BJ (cell line): ENCODE results near the gene LAMA1. TPM values are rescaled to one million over a fixed set of nuclear protein-coding genes. Genes with fewer than 3 reads are reported as not detected.

Experiments used
- CTCF ChIA-PET: fragments of 350-600 bp; formaldehyde crosslinking; extraction: SDS; loops from one replicate; lab custom pipeline; 2021; ENCODE audit warnings: antibody characterized with exemption, inconsistent platforms; lab: Yijun Ruan, JAX
- POLR2A ChIA-PET: fragments of 300-600 bp; sonication (Branson Sonifier 250); formaldehyde crosslinking; extraction: SDS; loops from one replicate; lab custom pipeline; 2021; ENCODE audit warnings: antibody characterized with exemption; lab: Charles Lee
- DNase-seq: peaks from one replicate; pipeline ENCODE4 v3.0.0-alpha.2; 2011; ENCODE audit warnings: low read depth
- H3K27me3 ChIP-seq: 2 replicates; pipeline ENCODE4 v1.6.0; 2011; ENCODE audit warnings: low read length; ENCODE audit not compliant: control insufficient read depth, insufficient read depth
- H3K36me3 ChIP-seq: 2 replicates; pipeline ENCODE4 v1.5.1; 2011; ENCODE audit warnings: low read length; ENCODE audit not compliant: control insufficient read depth, insufficient read depth
- H3K4me3 ChIP-seq: 2 replicates; pipeline ENCODE4 v1.5.1; 2011; ENCODE audit warnings: low read depth, mild to moderate bottlenecking, control low read depth, low read length
- polyA plus RNA-seq: library from polyadenylated mRNA; depleted of rRNA; stranded (reverse); fragments of >200 nt; gene quantifications from 2 replicates; pipeline ENCODE4 v1.2.3, GENCODE V29; 2011
- TF ChIP-seq, protein P1 (sequence below): IDR thresholded peaks from 2 replicates; pipeline ENCODE4 v1.5.1; 2011; ENCODE audit warnings: low read depth, mild to moderate bottlenecking, control low read depth, inconsistent platforms, low read length, moderate library complexity; ENCODE audit not compliant: insufficient read depth

Gene LAMA1
- polyA plus RNA-seq, 1 experiment: 3.4 TPM

- Histone ChIP-seq H3K36me3 (0 out of 2 replicates have a peak, but pooled peaks cover 1% of the 10 kb centered on the region), H3K4me3 (no peak overlapping the region), H3K27me3 (no peaks in the 10 kb centered on the region)
- TF ChIP-seq, protein P1, sequence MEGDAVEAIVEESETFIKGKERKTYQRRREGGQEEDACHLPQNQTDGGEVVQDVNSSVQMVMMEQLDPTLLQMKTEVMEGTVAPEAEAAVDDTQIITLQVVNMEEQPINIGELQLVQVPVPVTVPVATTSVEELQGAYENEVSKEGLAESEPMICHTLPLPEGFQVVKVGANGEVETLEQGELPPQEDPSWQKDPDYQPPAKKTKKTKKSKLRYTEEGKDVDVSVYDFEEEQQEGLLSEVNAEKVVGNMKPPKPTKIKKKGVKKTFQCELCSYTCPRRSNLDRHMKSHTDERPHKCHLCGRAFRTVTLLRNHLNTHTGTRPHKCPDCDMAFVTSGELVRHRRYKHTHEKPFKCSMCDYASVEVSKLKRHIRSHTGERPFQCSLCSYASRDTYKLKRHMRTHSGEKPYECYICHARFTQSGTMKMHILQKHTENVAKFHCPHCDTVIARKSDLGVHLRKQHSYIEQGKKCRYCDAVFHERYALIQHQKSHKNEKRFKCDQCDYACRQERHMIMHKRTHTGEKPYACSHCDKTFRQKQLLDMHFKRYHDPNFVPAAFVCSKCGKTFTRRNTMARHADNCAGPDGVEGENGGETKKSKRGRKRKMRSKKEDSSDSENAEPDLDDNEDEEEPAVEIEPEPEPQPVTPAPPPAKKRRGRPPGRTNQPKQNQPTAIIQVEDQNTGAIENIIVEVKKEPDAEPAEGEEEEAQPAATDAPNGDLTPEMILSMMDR: no peak
- ChIA-PET CTCF (interaction anchor here (1.1 kb wide), 1 partner anchor 57 kb away, joined by 3 read pairs; no protein-coding TSS in a partner anchor), POLR2A (no interaction called here)
- DNase-seq: no peak
Measured at GRCh38 chr18:6976935-6977334, 140.7 kb downstream of the LAMA1 start.

DNA sequence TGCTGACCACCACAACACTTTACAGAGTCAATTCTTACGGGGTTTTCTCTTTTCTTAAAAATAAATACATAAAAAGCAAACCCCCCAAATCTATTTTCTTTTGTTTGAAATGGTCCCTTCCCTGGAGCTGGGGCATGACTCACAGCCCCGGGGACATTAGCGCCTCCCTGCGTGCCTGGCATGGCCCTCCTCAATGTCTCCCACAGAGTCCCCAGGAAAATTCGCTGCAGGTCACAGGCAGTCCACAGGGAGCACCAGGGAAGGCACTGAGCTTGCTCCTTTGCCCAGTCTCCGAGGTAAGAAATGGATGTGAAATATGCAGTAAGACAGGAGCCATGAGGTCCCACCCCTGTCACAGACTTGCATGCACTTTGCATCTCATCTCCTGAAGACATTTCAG, 142.5 kb downstream of the LAMA1 start:
- no peak overlapping the region for H3K4me3 ChIP-seq
- CTCF ChIA-PET: no interaction called here
- H3K27me3 ChIP-seq: no peaks in the 10 kb centered on the region
- DNase-seq: no peak
- TF ChIP-seq, protein P1: no peak
- POLR2A ChIA-PET: no interaction called here
- H3K36me3 ChIP-seq: 0 out of 2 replicates have a peak, but pooled peaks cover 1% of the 10 kb centered on the region

GRCh38 chr18:6971823-6972478, 145.6 kb downstream of the LAMA1 start:
- ChIA-PET CTCF (interaction anchor here (0.8 kb wide), 1 partner anchor 52 kb away, joined by 3 read pairs; no protein-coding TSS in a partner anchor), POLR2A (no interaction called here)

GRCh38 chr18:6963452-6964097, 154.0 kb downstream of the LAMA1 start:
- TF ChIP-seq, protein P1: no peak
- Histone ChIP-seq H3K36me3 (no peaks in the 10 kb centered on the region; the same call in 1 of the 2 replicates), H3K4me3 (no peak overlapping the region), H3K27me3 (no peaks in the 10 kb centered on the region)
- DNase-seq: no peak
- ChIA-PET POLR2A (no interaction called here), CTCF (interaction anchor here (1.2 to 1.3 kb wide), 2 partner anchors 17 to 44 kb away, joined by 3 to 7 read pairs; no protein-coding TSS in a partner anchor)

More at GRCh38 chr18:6971823-6972478, 145.6 kb downstream of the LAMA1 start:
- TF ChIP-seq, protein P1: no peak
- H3K36me3 ChIP-seq: no peaks in the 10 kb centered on the region
- no peaks in the 10 kb centered on the region for H3K27me3 ChIP-seq
- no peak overlapping the region for H3K4me3 ChIP-seq
- DNase-seq: no peak
